GM10266 (cell line): ENCODE measurements around the gene N4BP2.

Experiments used
- DNase-seq: peaks from one replicate; pipeline ENCODE4 v3.0.0; 2012; ENCODE audit errors: extremely low spot score
- TF ChIP-seq, protein P1 (sequence below): IDR thresholded peaks from 2 replicates; pipeline ENCODE4 v1.5.1; 2012; ENCODE audit warnings: mild to moderate bottlenecking, low read depth; ENCODE audit not compliant: control insufficient read depth, insufficient read depth; ENCODE audit errors: missing control alignments

The N4BP2 gene

GRCh38 chr4:40176602-40177001 is 120.0 kb downstream of the N4BP2 start:
- TF ChIP-seq, protein P1, sequence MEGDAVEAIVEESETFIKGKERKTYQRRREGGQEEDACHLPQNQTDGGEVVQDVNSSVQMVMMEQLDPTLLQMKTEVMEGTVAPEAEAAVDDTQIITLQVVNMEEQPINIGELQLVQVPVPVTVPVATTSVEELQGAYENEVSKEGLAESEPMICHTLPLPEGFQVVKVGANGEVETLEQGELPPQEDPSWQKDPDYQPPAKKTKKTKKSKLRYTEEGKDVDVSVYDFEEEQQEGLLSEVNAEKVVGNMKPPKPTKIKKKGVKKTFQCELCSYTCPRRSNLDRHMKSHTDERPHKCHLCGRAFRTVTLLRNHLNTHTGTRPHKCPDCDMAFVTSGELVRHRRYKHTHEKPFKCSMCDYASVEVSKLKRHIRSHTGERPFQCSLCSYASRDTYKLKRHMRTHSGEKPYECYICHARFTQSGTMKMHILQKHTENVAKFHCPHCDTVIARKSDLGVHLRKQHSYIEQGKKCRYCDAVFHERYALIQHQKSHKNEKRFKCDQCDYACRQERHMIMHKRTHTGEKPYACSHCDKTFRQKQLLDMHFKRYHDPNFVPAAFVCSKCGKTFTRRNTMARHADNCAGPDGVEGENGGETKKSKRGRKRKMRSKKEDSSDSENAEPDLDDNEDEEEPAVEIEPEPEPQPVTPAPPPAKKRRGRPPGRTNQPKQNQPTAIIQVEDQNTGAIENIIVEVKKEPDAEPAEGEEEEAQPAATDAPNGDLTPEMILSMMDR, result no peak

GRCh38 chr4:40177591-40177990 is 120.9 kb downstream of the N4BP2 start:
- DNase-seq, result no peak
- TF ChIP-seq, protein P1, result no peak

More at GRCh38 chr4:40176602-40177001, 120.0 kb downstream of the N4BP2 start:
- no peak for DNase-seq

DNA sequence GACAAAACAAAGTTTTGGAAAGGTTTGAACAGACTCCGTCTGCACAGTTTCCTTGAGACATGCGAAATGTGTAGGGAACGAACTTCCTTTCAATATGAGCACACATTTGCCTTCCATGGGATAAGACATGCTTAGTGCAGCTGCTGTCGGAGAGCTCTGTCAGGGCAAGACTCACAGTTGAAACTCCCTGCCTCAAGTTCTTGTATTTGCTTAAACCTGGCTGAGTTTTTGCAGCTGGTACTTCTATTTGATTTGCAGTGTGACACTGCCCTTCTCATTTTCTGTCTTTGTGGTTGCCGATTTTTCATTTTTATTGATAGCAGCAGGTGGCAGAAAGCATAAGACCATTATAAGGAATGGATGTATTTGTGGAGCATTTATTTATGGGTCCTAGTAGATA is 122.0 kb downstream of the N4BP2 start:
- no peak for DNase-seq
- TF ChIP-seq, protein P1, result no peak

DNA sequence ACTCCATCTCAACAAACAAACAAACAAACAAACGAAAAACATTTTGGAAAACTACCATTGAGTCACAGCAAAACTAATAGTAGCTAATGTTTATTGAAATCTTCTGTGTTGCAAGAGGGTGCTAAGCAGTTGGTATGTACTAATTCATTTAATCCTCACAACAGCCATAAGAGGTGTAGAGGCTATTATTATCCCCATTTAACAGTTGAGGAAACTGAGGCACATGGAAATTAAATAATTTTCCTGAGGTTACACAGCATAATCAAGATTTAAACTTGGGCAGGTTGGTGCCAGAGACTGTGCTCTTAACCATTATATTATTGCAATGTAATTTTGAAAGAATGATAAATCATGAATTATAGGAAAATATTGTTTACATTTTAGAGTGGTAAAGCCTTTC is 122.7 kb downstream of the N4BP2 start:
- TF ChIP-seq, protein P1, result no peak

GRCh38 chr4:40180356-40180755 is 123.7 kb downstream of the N4BP2 start:
- TF ChIP-seq, protein P1, result no peak
- no peak for DNase-seq

More for the DNA sequence above, 122.7 kb downstream of the N4BP2 start:
- DNase-seq, result no peak

GRCh38 chr4:40182001-40182400 is 125.4 kb downstream of the N4BP2 start:
- TF ChIP-seq, protein P1, result no peak

GRCh38 chr4:40182954-40183353 is 126.3 kb downstream of the N4BP2 start:
- TF ChIP-seq, protein P1, result no peak

More at GRCh38 chr4:40182001-40182400, 125.4 kb downstream of the N4BP2 start:
- DNase-seq, result no peak

More at GRCh38 chr4:40182954-40183353, 126.3 kb downstream of the N4BP2 start:
- DNase-seq, result no peak
